DND-41 (cell line): ENCODE measurements around the gene KSR1.

Experiments used
- ATAC-seq: fragments of 200-7000 bp; cut with Tn5 transposase; 3 replicates; pipeline ENCODE4 v1.9.1; 2021; ENCODE audit warnings: low read depth; ENCODE audit not compliant: insufficient read depth
- DNase-seq: peaks from one replicate; pipeline ENCODE4 v3.0.0-alpha.2; 2020
- H2AFZ ChIP-seq: 2 replicates; pipeline ENCODE4 v1.6.0; 2012; ENCODE audit warnings: low read depth, low read length
- H3K27ac ChIP-seq: 2 replicates; pipeline ENCODE4 v1.5.1; 2012; ENCODE audit warnings: low read length, inconsistent platforms
- H3K27me3 ChIP-seq: fragments of 200-600 bp; sonication (generic); 2 replicates; pipeline ENCODE4 v1.6.0; 2012; ENCODE audit warnings: low read length, mild to moderate bottlenecking, inconsistent platforms; ENCODE audit not compliant: insufficient read depth, poor library complexity
- H3K36me3 ChIP-seq: 2 replicates; pipeline ENCODE4 v1.5.1; 2012; ENCODE audit warnings: low read length, inconsistent platforms; ENCODE audit not compliant: insufficient read depth
- H3K4me1 ChIP-seq: 2 replicates; pipeline ENCODE4 v1.5.1; 2012; ENCODE audit warnings: mild to moderate bottlenecking, low read length; ENCODE audit not compliant: insufficient read depth
- H3K4me2 ChIP-seq: 2 replicates; pipeline ENCODE4 v1.6.0; 2012; ENCODE audit warnings: mild to moderate bottlenecking, moderate library complexity, low read length, inconsistent platforms; ENCODE audit not compliant: insufficient read depth
- H3K4me3 ChIP-seq, 2 experiments: fragments of 200-600 bp in 1 of 2; shearing (Covaris generic) in 1 of 2; 2 replicates each; pipeline ENCODE4 v1.5.1; 2012 to 2016; ENCODE audit warnings: inconsistent platforms in 2 of 2, low read length in 2 of 2, mild to moderate bottlenecking in 2 of 2, low read depth in 1 of 2, moderate library complexity in 1 of 2
- H3K79me2 ChIP-seq: 2 replicates; pipeline ENCODE4 v1.6.0; 2012; ENCODE audit warnings: low read length, inconsistent platforms; ENCODE audit not compliant: insufficient read depth
- H3K9ac ChIP-seq: 2 replicates; pipeline ENCODE4 v1.6.0; 2012; ENCODE audit warnings: low read depth, mild to moderate bottlenecking, inconsistent platforms, low read length, moderate library complexity
- H3K9me3 ChIP-seq: 2 replicates; pipeline ENCODE4 v1.5.1; 2012; ENCODE audit warnings: low read length, moderate library complexity, mild to moderate bottlenecking, inconsistent platforms; ENCODE audit not compliant: insufficient read depth, severe bottlenecking
- H4K20me1 ChIP-seq: 2 replicates; pipeline ENCODE4 v1.6.0; 2012; ENCODE audit warnings: low read length; ENCODE audit not compliant: insufficient read depth
- EZH2 ChIP-seq: IDR thresholded peaks from 3 replicates; pipeline ENCODE4 v1.6.1; 2012; ENCODE audit warnings: borderline replicate concordance, low read depth, mild to moderate bottlenecking, moderate library complexity, low read length, inconsistent platforms; ENCODE audit not compliant: severe bottlenecking
- TF ChIP-seq, protein P1 (sequence below): IDR thresholded peaks from 2 replicates; pipeline ENCODE4 v1.5.1; 2012; ENCODE audit warnings: borderline replicate concordance, low read length, moderate library complexity, mild to moderate bottlenecking; ENCODE audit not compliant: poor library complexity, severe bottlenecking; ENCODE audit errors: extremely low read depth

Gene KSR1

DNA sequence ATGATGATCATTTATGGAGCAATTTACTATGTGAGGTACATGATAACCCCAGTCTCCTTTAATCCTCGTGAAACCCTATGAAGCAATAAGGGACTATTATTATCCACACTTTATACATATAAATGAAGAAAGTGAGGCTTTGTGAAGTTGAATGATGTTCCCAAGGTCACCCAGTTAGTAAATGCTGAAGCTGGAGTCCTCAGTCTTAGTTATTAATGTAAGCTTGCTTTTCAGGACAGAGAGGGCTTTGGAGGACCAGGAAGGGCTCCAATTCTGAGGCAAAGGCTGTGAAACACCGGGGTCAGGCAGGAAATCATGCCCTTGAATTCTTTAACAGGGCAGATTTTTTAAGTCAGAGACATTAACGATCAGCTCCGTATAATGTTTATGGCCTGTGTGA, 36.8 kb downstream of the KSR1 start:
- Histone ChIP-seq H3K27ac (no peak overlapping the region), H4K20me1 (peaks cover 3% of the 10 kb centered on the region; the same call in 1 of the 2 replicates), H3K9me3 (no peaks in the 10 kb centered on the region), H3K9ac (no peak overlapping the region), H3K27me3 (no peaks in the 10 kb centered on the region), H3K4me3 (no peak overlapping the region), H3K4me1 (no peaks in the 10 kb centered on the region), H3K79me2 (no peaks in the 10 kb centered on the region), H2AFZ (no peak overlapping the region), H3K4me2 (no peak overlapping the region), H3K36me3 (no peaks in the 10 kb centered on the region)
- no peak for DNase-seq
- TF ChIP-seq, protein P1, sequence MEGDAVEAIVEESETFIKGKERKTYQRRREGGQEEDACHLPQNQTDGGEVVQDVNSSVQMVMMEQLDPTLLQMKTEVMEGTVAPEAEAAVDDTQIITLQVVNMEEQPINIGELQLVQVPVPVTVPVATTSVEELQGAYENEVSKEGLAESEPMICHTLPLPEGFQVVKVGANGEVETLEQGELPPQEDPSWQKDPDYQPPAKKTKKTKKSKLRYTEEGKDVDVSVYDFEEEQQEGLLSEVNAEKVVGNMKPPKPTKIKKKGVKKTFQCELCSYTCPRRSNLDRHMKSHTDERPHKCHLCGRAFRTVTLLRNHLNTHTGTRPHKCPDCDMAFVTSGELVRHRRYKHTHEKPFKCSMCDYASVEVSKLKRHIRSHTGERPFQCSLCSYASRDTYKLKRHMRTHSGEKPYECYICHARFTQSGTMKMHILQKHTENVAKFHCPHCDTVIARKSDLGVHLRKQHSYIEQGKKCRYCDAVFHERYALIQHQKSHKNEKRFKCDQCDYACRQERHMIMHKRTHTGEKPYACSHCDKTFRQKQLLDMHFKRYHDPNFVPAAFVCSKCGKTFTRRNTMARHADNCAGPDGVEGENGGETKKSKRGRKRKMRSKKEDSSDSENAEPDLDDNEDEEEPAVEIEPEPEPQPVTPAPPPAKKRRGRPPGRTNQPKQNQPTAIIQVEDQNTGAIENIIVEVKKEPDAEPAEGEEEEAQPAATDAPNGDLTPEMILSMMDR = no peak
- TF ChIP-seq EZH2 = no peak
- no peak for ATAC-seq

DNA sequence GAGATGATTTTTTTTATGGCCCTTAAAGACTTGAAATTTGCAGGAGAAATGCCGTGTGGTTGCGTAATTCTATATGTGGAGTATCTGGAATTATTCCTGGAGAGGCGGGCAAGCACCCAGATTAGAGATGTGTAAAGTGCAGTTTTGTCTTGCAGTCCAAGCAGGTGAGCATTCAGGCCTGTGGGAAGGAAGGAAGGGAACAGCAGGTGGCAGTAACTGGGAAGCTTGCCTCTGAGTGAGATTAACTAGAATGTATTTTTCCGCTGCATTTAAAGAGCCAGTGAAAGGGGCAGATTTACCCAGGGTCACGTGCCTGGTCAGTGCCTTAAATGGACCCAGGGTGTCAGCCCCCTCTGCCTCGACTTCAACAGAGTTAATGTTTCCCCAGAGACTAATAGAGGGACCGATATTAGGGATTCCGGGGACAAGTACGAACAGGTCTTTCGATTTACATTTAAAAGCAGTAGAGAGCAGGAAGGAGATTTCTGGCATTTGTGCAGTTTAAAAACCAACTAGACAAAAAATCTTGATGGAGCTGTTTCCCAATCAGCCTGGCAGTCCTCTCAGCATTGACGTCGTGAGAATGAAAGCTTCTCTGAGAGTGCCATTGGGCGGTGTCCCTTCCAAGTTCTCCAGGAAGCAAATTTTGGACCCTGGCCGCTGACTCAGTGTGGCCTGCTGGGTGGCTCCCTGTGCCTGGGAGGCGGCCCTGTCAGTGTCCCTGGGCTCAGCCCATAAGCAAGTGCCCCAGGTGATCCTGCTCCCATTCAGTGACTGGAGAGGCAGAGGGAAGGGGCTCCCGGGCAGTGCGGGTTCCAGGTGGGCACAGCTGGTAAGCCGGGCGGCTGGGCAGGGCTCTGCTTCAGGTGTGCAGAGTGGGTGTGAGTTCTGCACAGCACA, 38.2 kb downstream of the KSR1 start:
- Histone ChIP-seq H3K4me2 (no peak overlapping the region), H3K9ac (no peak overlapping the region)
- DNase-seq = no peak

DNA sequence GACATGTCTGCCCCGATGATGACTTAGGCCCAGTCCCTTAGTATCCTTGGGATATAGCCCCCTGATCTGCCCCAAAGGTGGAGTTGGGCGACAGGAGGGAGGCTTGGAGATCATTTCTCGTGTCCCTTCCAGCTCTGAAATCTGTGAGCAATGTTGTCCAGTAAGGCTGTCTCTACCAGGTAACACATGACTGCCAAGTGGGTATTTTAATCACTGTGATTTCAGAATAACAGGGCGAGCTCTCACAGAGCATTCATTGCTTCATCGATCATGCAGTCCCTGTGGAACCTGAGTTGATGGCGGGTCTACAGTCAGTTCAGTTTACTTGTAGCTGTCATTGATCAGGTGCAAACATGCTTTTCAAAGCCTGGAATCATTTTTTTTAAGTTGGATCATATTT, 39.2 kb downstream of the KSR1 start:
- Histone ChIP-seq H3K27ac (no peak overlapping the region), H3K4me2 (no peak overlapping the region), H3K9ac (no peak overlapping the region), H3K9me3 (no peaks in the 10 kb centered on the region), H3K79me2 (no peaks in the 10 kb centered on the region), H2AFZ (no peak overlapping the region), H3K4me3 (no peak overlapping the region), H4K20me1 (peaks cover 3% of the 10 kb centered on the region; the same call in 1 of the 2 replicates), H3K36me3 (no peaks in the 10 kb centered on the region), H3K27me3 (no peaks in the 10 kb centered on the region), H3K4me1 (no peaks in the 10 kb centered on the region)
- TF ChIP-seq EZH2 = no peak
- TF ChIP-seq, protein P1 = no peak
- DNase-seq (no peak), ATAC-seq (no peak)

More for the DNA sequence above, 38.2 kb downstream of the KSR1 start:
- no peaks in the 10 kb centered on the region for H3K4me1 ChIP-seq
- no peak for ATAC-seq
- H3K79me2 ChIP-seq = no peaks in the 10 kb centered on the region
- no peak for TF ChIP-seq EZH2
- TF ChIP-seq, protein P1 = peak; percentile 23
- H3K27ac ChIP-seq = no peak overlapping the region
- H4K20me1 ChIP-seq = peaks cover 3% of the 10 kb centered on the region; the same call in 1 of the 2 replicates
- no peaks in the 10 kb centered on the region for H3K9me3 ChIP-seq
- no peaks in the 10 kb centered on the region for H3K27me3 ChIP-seq
- H3K36me3 ChIP-seq = no peaks in the 10 kb centered on the region
- no peak overlapping the region for H2AFZ ChIP-seq
- no peak overlapping the region for H3K4me3 ChIP-seq
